ENCODE data around the gene CSTPP1. TPM values are rescaled to one million over a fixed set of nuclear protein-coding genes. Genes with fewer than 3 reads are reported as not detected.

CSTPP1 gene
- total and polyA plus RNA-seq, 2 of the 4 experiments (the other 2 are of a cell fraction), result 22.0 to 35.7 TPM

DNA sequence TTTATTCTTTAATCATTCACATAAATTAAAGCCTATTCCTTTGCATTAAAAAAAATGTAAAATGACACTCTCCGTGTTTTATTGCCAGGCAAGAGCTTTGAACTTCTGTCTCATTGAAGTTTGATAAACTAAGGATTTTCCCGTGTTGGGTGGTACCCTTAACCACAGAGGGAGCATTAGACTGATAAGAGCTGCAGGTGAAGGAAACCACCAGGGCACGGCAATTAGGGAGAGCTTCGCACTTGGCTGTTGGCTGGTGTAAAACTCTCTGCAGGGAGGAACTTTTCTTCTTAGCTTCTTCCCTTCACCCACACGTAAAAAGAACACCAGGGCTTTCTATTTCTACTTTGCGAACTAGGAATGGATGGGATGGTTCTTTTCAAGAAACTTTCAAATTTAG is 47.0 kb downstream of the CSTPP1 start:
- H3K27me3 ChIP-seq (ENCODE audit: control insufficient read depth, insufficient read depth, low read length), result no peaks in the 10 kb centered on the region
- H3K4me3 ChIP-seq (ENCODE audit: insufficient read depth, low read depth, low read length), result no peak overlapping the region
- H3K9me3 ChIP-seq (ENCODE audit: control insufficient read depth, insufficient read depth, low read length), result no peaks in the 10 kb centered on the region
- no peak overlapping the region for H3K4ac ChIP-seq (ENCODE audit: low read depth, low read length)
- TF ChIP-seq RCOR1 (IDR thresholded peaks at IDR 0.05; ENCODE audit: insufficient replicate concordance, low read length), result no peak
- TF ChIP-seq POLR2A (IDR thresholded peaks at IDR 0.05; ENCODE audit: low read depth, low read length), result no peak
- TF ChIP-seq, protein P1, sequence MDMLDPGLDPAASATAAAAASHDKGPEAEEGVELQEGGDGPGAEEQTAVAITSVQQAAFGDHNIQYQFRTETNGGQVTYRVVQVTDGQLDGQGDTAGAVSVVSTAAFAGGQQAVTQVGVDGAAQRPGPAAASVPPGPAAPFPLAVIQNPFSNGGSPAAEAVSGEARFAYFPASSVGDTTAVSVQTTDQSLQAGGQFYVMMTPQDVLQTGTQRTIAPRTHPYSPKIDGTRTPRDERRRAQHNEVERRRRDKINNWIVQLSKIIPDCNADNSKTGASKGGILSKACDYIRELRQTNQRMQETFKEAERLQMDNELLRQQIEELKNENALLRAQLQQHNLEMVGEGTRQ (IDR thresholded peaks at IDR 0.05; ENCODE audit: low read depth, low read length), result no peak
- TF ChIP-seq CEBPB (IDR thresholded peaks at IDR 0.05; ENCODE audit: low read depth, low read length), result no peak
- no peak for TF ChIP-seq MXI1 (IDR thresholded peaks at IDR 0.05; ENCODE audit: borderline replicate concordance, low read depth, low read length)
- no peak for TF ChIP-seq MAFK (IDR thresholded peaks at IDR 0.05; ENCODE audit: low read depth, low read length)
- TF ChIP-seq BHLHE40 (IDR thresholded peaks at IDR 0.05; ENCODE audit: low read depth, low read length), result no peak
- TF ChIP-seq FOS (IDR thresholded peaks at IDR 0.05; ENCODE audit: low read depth, low read length), result no peak
- no peak for TF ChIP-seq RFX5 (IDR thresholded peaks at IDR 0.05; ENCODE audit: low read depth, low read length)
- no peak for TF ChIP-seq MAZ (IDR thresholded peaks at IDR 0.05; ENCODE audit: borderline replicate concordance, low read depth, low read length)
- TF ChIP-seq, protein P2, sequence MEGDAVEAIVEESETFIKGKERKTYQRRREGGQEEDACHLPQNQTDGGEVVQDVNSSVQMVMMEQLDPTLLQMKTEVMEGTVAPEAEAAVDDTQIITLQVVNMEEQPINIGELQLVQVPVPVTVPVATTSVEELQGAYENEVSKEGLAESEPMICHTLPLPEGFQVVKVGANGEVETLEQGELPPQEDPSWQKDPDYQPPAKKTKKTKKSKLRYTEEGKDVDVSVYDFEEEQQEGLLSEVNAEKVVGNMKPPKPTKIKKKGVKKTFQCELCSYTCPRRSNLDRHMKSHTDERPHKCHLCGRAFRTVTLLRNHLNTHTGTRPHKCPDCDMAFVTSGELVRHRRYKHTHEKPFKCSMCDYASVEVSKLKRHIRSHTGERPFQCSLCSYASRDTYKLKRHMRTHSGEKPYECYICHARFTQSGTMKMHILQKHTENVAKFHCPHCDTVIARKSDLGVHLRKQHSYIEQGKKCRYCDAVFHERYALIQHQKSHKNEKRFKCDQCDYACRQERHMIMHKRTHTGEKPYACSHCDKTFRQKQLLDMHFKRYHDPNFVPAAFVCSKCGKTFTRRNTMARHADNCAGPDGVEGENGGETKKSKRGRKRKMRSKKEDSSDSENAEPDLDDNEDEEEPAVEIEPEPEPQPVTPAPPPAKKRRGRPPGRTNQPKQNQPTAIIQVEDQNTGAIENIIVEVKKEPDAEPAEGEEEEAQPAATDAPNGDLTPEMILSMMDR (conservative IDR thresholded peaks at IDR 0.05; ENCODE audit: low read depth, low read length), result no peak
- TF ChIP-seq RAD21 (IDR thresholded peaks at IDR 0.05; ENCODE audit: low read length), result no peak
- H2AFZ ChIP-seq (replicated peaks; ENCODE audit: low read length, poor library complexity), result no peak overlapping the region
- ChIA-PET POLR2A (ENCODE audit: unreplicated experiment) (no interaction called here), CTCF (interaction anchor here (1.2 kb wide), 1 partner anchor 35 kb away, joined by 4 read pairs; no protein-coding TSS in a partner anchor)
- H3K14ac ChIP-seq (replicated peaks; ENCODE audit: low read depth, low read length), result no peak overlapping the region
- no peak overlapping the region for H3K18ac ChIP-seq (ENCODE audit: low read depth, low read length)
- DNase-seq (no peak), ATAC-seq (ENCODE audit: low read depth) (no peak)
- H3K79me1 ChIP-seq (ENCODE audit: low read depth in 1 of 2, low read length in 2 of 2), result no peaks in the 10 kb centered on the region; a peak in 1 of 4 replicates
- no CpG with 5 or more reads among the region's 6 CpGs for WGBS, 2 experiments (ENCODE audit: extremely low coverage in 2 of 2, insufficient read length in 1 of 2)
- no peak overlapping the region for H3K56ac ChIP-seq (ENCODE audit: extremely low read depth, insufficient read depth, low read length)
- H4K5ac ChIP-seq (ENCODE audit: low read depth, low read length), result no peak overlapping the region
- in situ Hi-C loops (cut with MboI; ENCODE audit: low sequenced_read_pairs), result no loop called here
- no peak overlapping the region for H2BK5ac ChIP-seq (ENCODE audit: low read depth, low read length, poor library complexity, severe bottlenecking)
- H3K36me3 ChIP-seq (ENCODE audit: control insufficient read depth, insufficient read depth, low read length), result no peaks in the 10 kb centered on the region; the same call in 1 of the 2 replicates
- H3K27ac ChIP-seq (ENCODE audit: insufficient read depth, low read length), result no peak overlapping the region
- H4K8ac ChIP-seq (ENCODE audit: low read depth in 2 of 2, low read length in 2 of 2), result no peak overlapping the region
- H2BK120ac ChIP-seq (ENCODE audit: low read depth, low read length), result no peak overlapping the region
- H4K20me1 ChIP-seq (ENCODE audit: insufficient read depth, low read length), result no peaks in the 10 kb centered on the region
- H3K9ac ChIP-seq (ENCODE audit: low read depth, low read length), result no peak overlapping the region
- H2BK15ac ChIP-seq (ENCODE audit: low read depth, low read length), result no peak overlapping the region
- intact Hi-C loops (cut with micrococcal nuclease), result no loop called here
- H4K91ac ChIP-seq (ENCODE audit: insufficient read depth, low read depth, low read length), result no peak overlapping the region
- H2AK5ac ChIP-seq (ENCODE audit: low read depth, low read length), result no peak overlapping the region
- dilution Hi-C loops (cut with HindIII; ENCODE audit: low sequenced_read_pairs, unreplicated experiment), result no loop called here
- H2AK9ac ChIP-seq (replicated peaks; ENCODE audit: low read depth, low read length, poor library complexity), result no peak overlapping the region
- H3K23ac ChIP-seq (ENCODE audit: low read depth, low read length), result no peak overlapping the region
- no peak overlapping the region for H2BK20ac ChIP-seq (ENCODE audit: low read depth, low read length)
- H3K4me1 ChIP-seq (ENCODE audit: control insufficient read depth, insufficient read depth, low read length), result peaks cover 5% of the 10 kb centered on the region; the same call in 1 of the 2 replicates
- no peak overlapping the region for H3K4me2 ChIP-seq (ENCODE audit: low read depth, low read length)
- H3K9me1 ChIP-seq (ENCODE audit: insufficient read depth, low read length), result no peaks in the 10 kb centered on the region; the same call in 1 of the 2 replicates
- BruUV-seq (replicated peaks), result no TSS peak
